Caco-2 (cell line): Measurements from ENCODE around the gene KRTAP2-4. TPM values are rescaled to one million over a fixed set of nuclear protein-coding genes. Genes with fewer than 3 reads are reported as not detected.
"Not testable (repeated sequence)": the region's sequence is repeated elsewhere in the genome, so short reads cannot be mapped to it uniquely, and the experiment has no call there.

Experiments
- BruUV-seq: library from RNA; stranded (reverse); fragments of 400-500 nt; replicated peaks from 2 replicates; lab custom pipeline; 2021; lab: Mats Ljungman, UMichigan
- CTCF ChIA-PET: fragments of 300-600 bp; sonication (Branson Sonifier 250); formaldehyde crosslinking; loops from one replicate; lab custom pipeline; 2022; ENCODE audit warnings: antibody characterized with exemption; lab: Charles Lee
- POLR2A ChIA-PET: fragments of 300-600 bp; sonication (Branson Sonifier 250); formaldehyde crosslinking; loops from one replicate; lab custom pipeline; 2022; ENCODE audit warnings: antibody characterized with exemption; lab: Charles Lee
- DNase-seq, 2 experiments: peaks; one replicate each; pipeline versions ENCODE4 v3.0.0 to v3.0.0-alpha.2; 2020 to 2022
- H3K27me3 ChIP-seq: replicated peaks from 2 replicates; pipeline ENCODE4 v1.6.0; 2011; ENCODE audit warnings: low read length; ENCODE audit not compliant: control insufficient read depth, insufficient read depth
- H3K36me3 ChIP-seq: 2 replicates; pipeline ENCODE4 v1.5.1; 2011; ENCODE audit warnings: low read length; ENCODE audit not compliant: control insufficient read depth, insufficient read depth
- H3K4me1 ChIP-seq: fragments of 250-450 bp; sonication (Bioruptor Pico); 2 replicates; pipeline ENCODE4 v1.5.1; 2020; ENCODE audit warnings: mild to moderate bottlenecking
- H3K4me3 ChIP-seq: 2 replicates; pipeline ENCODE4 v1.5.1; 2011; ENCODE audit warnings: low read depth, mild to moderate bottlenecking, control low read depth, low read length
- H3K9me3 ChIP-seq: fragments of 250-450 bp; sonication (Bioruptor Pico); 2 replicates; pipeline ENCODE4 v1.5.1; 2020; ENCODE audit warnings: mild to moderate bottlenecking, moderate library complexity
- H3K27ac Mint-ChIP-seq: one replicate; pipeline ENCODE4 v1.8.0; 2022; ENCODE audit warnings: mixed read lengths; ENCODE audit not compliant: unreplicated experiment
- H3K27me3 Mint-ChIP-seq: one replicate; pipeline ENCODE4 v1.8.0; 2022; ENCODE audit warnings: mixed read lengths; ENCODE audit not compliant: insufficient read depth, unreplicated experiment
- H3K36me3 Mint-ChIP-seq: one replicate; pipeline ENCODE4 v1.8.0; 2022; ENCODE audit warnings: mild to moderate bottlenecking, mixed read lengths; ENCODE audit not compliant: insufficient read depth, unreplicated experiment
- H3K4me1 Mint-ChIP-seq: one replicate; pipeline ENCODE4 v1.8.0; 2022; ENCODE audit warnings: low read depth, mixed read lengths; ENCODE audit not compliant: unreplicated experiment
- H3K4me3 Mint-ChIP-seq: one replicate; pipeline ENCODE4 v1.8.0; 2022; ENCODE audit warnings: mild to moderate bottlenecking, moderate library complexity, mixed read lengths; ENCODE audit not compliant: unreplicated experiment
- H3K9me3 Mint-ChIP-seq: one replicate; pipeline ENCODE4 v1.8.0; 2022; ENCODE audit warnings: mixed read lengths; ENCODE audit not compliant: unreplicated experiment
- intact Hi-C: fragments of 100-400 bp; cut with micrococcal nuclease; formaldehyde crosslinking; loops from one replicate; pipeline ENCODE4 v1.10.0; 2022; ENCODE audit not compliant: unreplicated experiment
- total RNA-seq: library from RNA; stranded (reverse); gene quantifications from 2 replicates; pipeline ENCODE4 v1.2.3, GENCODE V29; 2022
- TF ChIP-seq, protein P1 (sequence below), 2 experiments: fragments of 200-600 bp in 1 of 2; IDR thresholded peaks; 1 replicate in 1 of 2; 2 replicates in 1 of 2; pipeline versions ENCODE4 v1.5.1 to v1.8.0; 2011 to 2022; ENCODE audit warnings: antibody characterized with exemption in 1 of 2, control low read depth in 1 of 2, inconsistent platforms in 1 of 2, low read depth in 1 of 2, low read length in 1 of 2, mild to moderate bottlenecking in 1 of 2, moderate library complexity in 1 of 2; ENCODE audit not compliant: insufficient read depth in 1 of 2, severe bottlenecking in 1 of 2, unreplicated experiment in 1 of 2

KRTAP2-4 gene
- total RNA-seq, 1 experiment from 2014 or later: not detected

DNA sequence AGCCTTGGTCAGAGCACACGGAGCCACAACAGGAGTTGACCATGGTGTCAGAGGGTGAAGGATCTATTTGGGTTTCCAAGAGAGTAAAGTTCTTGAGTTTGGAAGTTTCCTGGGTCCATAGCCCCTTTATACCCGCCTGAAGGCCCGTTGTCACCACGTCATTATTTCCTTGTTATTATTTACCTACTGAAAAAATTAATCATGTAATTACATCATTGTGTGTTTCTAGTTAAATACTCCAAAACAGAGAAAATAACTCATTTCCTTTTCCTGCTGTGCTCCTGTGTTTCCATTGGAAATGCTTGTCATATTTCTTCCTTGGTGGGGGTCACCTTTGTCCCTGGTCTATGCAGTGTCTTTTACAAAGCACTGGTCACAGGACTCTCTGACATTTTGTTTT, 32.4 kb upstream of the KRTAP2-4 start, which contains the start of gene KRTAP4-8:
KRTAP4-8 (minus strand) TSS at position 101 of the 400 bp plus-strand sequence; CDS start at position 43, 58 bp downstream.
- no TSS peak for BruUV-seq
- Mint-ChIP-seq H3K4me1 (peaks cover 22% of the 10 kb centered on the region), H3K4me3 (no peak within 1 kb of the TSS), H3K27ac (peak within 1 kb of the TSS; percentile 52), H3K27me3 (no peaks in the 10 kb centered on the region), H3K36me3 (no peaks in the 10 kb centered on the region), H3K9me3 (no peaks in the 10 kb centered on the region)
- no peaks in the 10 kb centered on the region for H3K27me3 ChIP-seq
- TF ChIP-seq, protein P1, sequence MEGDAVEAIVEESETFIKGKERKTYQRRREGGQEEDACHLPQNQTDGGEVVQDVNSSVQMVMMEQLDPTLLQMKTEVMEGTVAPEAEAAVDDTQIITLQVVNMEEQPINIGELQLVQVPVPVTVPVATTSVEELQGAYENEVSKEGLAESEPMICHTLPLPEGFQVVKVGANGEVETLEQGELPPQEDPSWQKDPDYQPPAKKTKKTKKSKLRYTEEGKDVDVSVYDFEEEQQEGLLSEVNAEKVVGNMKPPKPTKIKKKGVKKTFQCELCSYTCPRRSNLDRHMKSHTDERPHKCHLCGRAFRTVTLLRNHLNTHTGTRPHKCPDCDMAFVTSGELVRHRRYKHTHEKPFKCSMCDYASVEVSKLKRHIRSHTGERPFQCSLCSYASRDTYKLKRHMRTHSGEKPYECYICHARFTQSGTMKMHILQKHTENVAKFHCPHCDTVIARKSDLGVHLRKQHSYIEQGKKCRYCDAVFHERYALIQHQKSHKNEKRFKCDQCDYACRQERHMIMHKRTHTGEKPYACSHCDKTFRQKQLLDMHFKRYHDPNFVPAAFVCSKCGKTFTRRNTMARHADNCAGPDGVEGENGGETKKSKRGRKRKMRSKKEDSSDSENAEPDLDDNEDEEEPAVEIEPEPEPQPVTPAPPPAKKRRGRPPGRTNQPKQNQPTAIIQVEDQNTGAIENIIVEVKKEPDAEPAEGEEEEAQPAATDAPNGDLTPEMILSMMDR (IDR thresholded peaks at IDR 0.05; ENCODE audit: insufficient read depth in 1 of 2, low read depth in 1 of 2, low read length in 1 of 2, severe bottlenecking in 1 of 2, unreplicated experiment in 1 of 2): no peak
- intact Hi-C loops: no loop called here
- no peaks in the 10 kb centered on the region for H3K9me3 ChIP-seq
- CTCF ChIA-PET: no interaction called here
- DNase-seq: no peak
- no peak within 1 kb of the TSS for H3K4me3 ChIP-seq
- no peaks in the 10 kb centered on the region for H3K36me3 ChIP-seq
- POLR2A ChIA-PET: interaction anchor here (0.6 kb wide), 1 partner anchor 196 kb away, joined by 3 read pairs; no protein-coding TSS in a partner anchor
- H3K4me1 ChIP-seq: peaks cover 10% of the 10 kb centered on the region; the same call in 1 of the 2 replicates

DNA sequence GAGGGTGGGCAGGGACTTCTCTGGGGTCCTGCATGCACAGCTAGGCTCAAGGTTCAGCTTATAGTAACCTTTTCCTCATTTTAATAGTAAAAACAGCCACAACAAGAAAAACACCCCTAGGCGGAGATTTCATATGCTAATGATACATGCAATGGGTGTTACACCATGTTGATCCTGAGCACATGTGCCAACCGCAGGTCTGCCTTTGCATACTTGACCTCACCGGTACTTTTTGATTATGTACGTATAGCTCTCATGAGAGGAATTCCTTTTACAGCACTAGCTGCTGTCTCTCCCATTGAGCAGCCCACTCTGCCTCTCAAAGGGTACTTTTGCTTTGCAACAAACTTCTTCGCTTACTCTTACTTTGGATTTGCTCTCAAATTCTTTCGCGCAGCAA, 30.4 kb upstream of the KRTAP2-4 start:
- no peaks in the 10 kb centered on the region for H3K36me3 Mint-ChIP-seq
- POLR2A ChIA-PET: no interaction called here
- DNase-seq: no peak
- H3K4me3 Mint-ChIP-seq: no peak overlapping the region
- H3K9me3 Mint-ChIP-seq: no peaks in the 10 kb centered on the region
- H3K4me1 ChIP-seq: peaks cover 10% of the 10 kb centered on the region; the same call in 1 of the 2 replicates
- H3K9me3 ChIP-seq: peaks cover 4% of the 10 kb centered on the region; the same call in 1 of the 2 replicates
- H3K4me1 Mint-ChIP-seq: peaks cover 22% of the 10 kb centered on the region
- TF ChIP-seq, protein P1 (IDR thresholded peaks at IDR 0.05; ENCODE audit: insufficient read depth in 1 of 2, low read depth in 1 of 2, low read length in 1 of 2, severe bottlenecking in 1 of 2, unreplicated experiment in 1 of 2): no peak
- no TSS peak for BruUV-seq
- H3K36me3 ChIP-seq: no peaks in the 10 kb centered on the region
- CTCF ChIA-PET: no interaction called here
- intact Hi-C loops: no loop called here
- H3K27me3 Mint-ChIP-seq: no peaks in the 10 kb centered on the region
- H3K4me3 ChIP-seq: no peak overlapping the region
- no peak overlapping the region for H3K27ac Mint-ChIP-seq
- no peaks in the 10 kb centered on the region for H3K27me3 ChIP-seq

DNA sequence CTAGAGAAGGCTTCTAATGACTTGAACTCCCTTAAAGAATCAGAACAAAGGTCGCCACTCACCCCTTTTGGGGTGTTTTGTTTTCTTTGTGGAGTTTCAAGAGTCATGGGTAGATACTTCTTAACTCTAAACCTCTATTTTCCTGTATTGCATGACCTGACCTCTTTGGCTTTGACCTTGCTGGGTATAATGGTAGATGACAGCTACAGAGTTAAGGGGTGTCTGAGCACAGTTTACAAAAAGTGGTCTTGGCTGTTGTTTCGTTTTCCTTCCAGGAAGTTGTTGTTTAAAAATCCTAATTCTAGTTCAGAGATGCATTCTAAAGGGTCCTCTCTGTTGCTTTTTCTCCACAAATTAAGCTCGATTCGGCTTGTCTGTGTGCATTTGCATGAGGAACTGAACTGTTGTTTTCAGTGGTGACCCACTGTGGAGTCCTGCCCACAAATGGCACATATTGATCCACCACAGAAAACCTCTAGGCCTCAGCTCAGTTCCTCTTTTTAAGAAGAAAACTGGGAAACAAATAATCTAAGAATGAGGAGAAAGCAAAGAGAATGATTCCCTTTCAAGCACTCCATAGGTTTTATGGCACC, 23.2 kb upstream of the KRTAP2-4 start:
- POLR2A ChIA-PET, H3K4me1 Mint-ChIP-seq, DNase-seq: not testable (repeated sequence)

GRCh38 chr17:41084100-41084856, 18.6 kb upstream of the KRTAP2-4 start, which contains the start of gene KRTAP4-7:
Gene KRTAP4-7, plus strand, starts transcription at chr17:41084150. Its CDS starts 57 bp downstream, at chr17:41084207.
- BruUV-seq, H3K27me3 ChIP-seq, CTCF ChIA-PET, DNase-seq, intact Hi-C loops, H3K36me3 ChIP-seq, H3K36me3 Mint-ChIP-seq, H3K27me3 Mint-ChIP-seq, H3K4me3 Mint-ChIP-seq, H3K4me1 ChIP-seq, H3K9me3 ChIP-seq, H3K4me3 ChIP-seq, POLR2A ChIA-PET, H3K9me3 Mint-ChIP-seq, H3K27ac Mint-ChIP-seq: not testable (repeated sequence)
- H3K4me1 Mint-ChIP-seq: peaks cover 13% of the 10 kb centered on the region

More for the DNA sequence above, 23.2 kb upstream of the KRTAP2-4 start:
- H3K9me3 ChIP-seq, H3K27ac Mint-ChIP-seq, H3K4me3 ChIP-seq, H3K9me3 Mint-ChIP-seq, intact Hi-C loops, BruUV-seq, H3K4me3 Mint-ChIP-seq, H3K27me3 Mint-ChIP-seq, H3K36me3 ChIP-seq, CTCF ChIA-PET, H3K27me3 ChIP-seq, H3K36me3 Mint-ChIP-seq, H3K4me1 ChIP-seq: not testable (repeated sequence)

GRCh38 chr17:41083427-41083826, 17.7 kb upstream of the KRTAP2-4 start:
- H3K9me3 ChIP-seq, CTCF ChIA-PET, DNase-seq, BruUV-seq, H3K36me3 Mint-ChIP-seq, H3K9me3 Mint-ChIP-seq, H3K27me3 ChIP-seq, intact Hi-C loops, H3K36me3 ChIP-seq, H3K27me3 Mint-ChIP-seq, H3K4me1 ChIP-seq, H3K4me3 ChIP-seq, H3K4me3 Mint-ChIP-seq, H3K27ac Mint-ChIP-seq, POLR2A ChIA-PET: not testable (repeated sequence)
- H3K4me1 Mint-ChIP-seq: peaks cover 13% of the 10 kb centered on the region
